VCaP (cell line): ENCODE data around the gene ALPP.
A peak's percentile ranks its signal among the peaks of the same experiment; 100 is the strongest.
"Not testable (repeated sequence)": the region's sequence is repeated elsewhere in the genome, so short reads cannot be mapped to it uniquely, and the experiment has no call there.

Source experiments
- H3K27ac ChIP-seq: fragments of 450-650 bp; 2 replicates; pipeline ENCODE4 v1.5.1; 2017
- CTCF ChIP-seq: fragments of 450-650 bp; conservative IDR thresholded peaks from 2 replicates; pipeline ENCODE4 v1.5.1; 2017; ENCODE audit warnings: mild to moderate bottlenecking, moderate library complexity

Gene ALPP

GRCh38 chr2:232418466-232419244 lies 40.1 kb downstream of the ALPP start:
- H3K27ac ChIP-seq = no peak overlapping the region
- TF ChIP-seq CTCF = no peak

GRCh38 chr2:232419245-232420072 lies 40.9 kb downstream of the ALPP start:
- no peak for TF ChIP-seq CTCF
- H3K27ac ChIP-seq = no peak overlapping the region

DNA sequence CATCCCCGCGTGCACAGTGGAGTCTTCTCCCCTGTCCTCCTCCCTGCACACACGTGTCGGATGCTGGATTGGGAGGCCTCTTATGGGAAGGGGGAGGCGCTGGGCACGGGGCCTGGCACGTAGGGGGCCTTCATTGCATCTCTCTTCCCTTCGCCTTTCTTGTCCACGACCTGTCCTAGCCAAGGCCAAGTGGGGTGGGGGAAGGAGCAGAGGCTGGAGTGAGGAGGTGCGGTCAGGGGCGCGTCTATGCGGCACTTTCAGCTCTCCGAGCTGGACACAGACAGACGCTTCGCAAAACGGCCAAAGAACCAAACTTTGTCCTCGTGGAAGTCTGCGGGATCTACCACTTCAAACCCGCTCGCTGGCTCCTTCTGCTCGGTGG lies 41.5 kb downstream of the ALPP start:
- no peak for TF ChIP-seq CTCF
- no peak overlapping the region for H3K27ac ChIP-seq

GRCh38 chr2:232420463-232421188 lies 42.1 kb downstream of the ALPP start:
- 0 out of 2 replicates have a peak, but pooled peaks have one; percentile 18 for TF ChIP-seq CTCF
- H3K27ac ChIP-seq = no peak overlapping the region

DNA sequence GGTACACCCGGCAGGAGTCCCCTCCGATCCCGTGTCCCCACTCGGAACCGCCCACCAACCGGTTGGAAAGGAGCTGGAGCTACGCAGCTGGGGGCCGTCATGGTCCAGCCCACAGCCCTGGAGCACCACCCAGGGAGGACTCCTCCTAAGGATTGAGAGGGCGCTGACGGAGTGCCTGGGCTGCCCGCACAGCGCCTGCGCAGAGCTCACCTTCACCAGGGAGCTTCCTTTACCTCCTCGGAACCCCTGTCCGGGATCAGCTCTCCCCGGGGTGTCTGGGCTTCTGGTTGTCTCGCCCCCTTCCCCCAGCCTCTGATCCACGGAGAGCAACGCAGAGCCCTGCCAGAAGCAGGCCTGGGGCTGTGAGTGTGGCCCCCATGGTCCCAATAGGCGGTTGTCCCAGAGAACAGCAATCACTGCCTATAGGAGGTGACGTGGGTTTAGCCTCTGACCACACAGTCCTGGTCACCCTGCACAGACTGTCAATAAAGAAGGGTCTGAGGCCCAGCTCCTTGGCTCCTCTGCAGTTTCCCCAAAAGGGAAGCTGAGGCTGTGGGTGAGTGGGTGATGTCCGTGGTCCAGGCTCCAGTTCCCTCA lies 42.7 kb downstream of the ALPP start:
- no peak for TF ChIP-seq CTCF
- no peak overlapping the region for H3K27ac ChIP-seq

DNA sequence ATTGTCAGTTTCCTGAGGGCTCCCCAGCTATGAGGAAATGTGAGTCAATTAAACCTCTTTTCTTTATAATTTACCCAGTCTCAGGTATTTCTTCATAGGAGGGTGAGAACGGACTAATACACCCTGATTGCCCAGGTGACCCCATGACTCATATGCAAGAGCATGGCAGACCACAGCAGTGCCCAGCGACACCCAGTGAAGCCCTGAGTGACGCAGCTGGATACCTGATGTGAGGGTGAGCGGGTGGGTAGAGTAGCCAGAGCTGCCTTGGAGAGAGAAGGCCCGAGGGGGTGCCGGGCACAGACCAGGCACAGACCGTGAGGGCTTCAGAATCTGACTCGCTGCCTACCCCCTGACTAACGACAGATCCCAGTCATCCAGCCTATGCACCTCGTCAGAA lies 43.5 kb downstream of the ALPP start:
- TF ChIP-seq CTCF = no peak

GRCh38 chr2:232422996-232423395 lies 44.4 kb downstream of the ALPP start:
- H3K27ac ChIP-seq = not testable (repeated sequence)

More for the DNA sequence above, 43.5 kb downstream of the ALPP start:
- H3K27ac ChIP-seq = no peak overlapping the region

GRCh38 chr2:232423407-232423806 lies 44.9 kb downstream of the ALPP start:
- H3K27ac ChIP-seq = not testable (repeated sequence)
